Mammary epithelial cell (primary cell): ENCODE measurements around the gene EXOG.

Source experiments
- CTCF ChIP-seq, 2 donors: IDR thresholded peaks in 1 of 2; conservative IDR thresholded peaks in 1 of 2; 2 replicates each; pipeline ENCODE4 v1.5.1; 2011 to 2012; ENCODE audit warnings: inconsistent platforms in 2 of 2, low read length in 2 of 2, mild to moderate bottlenecking in 2 of 2, control low read depth in 1 of 2, low read depth in 1 of 2; ENCODE audit not compliant: insufficient read depth in 1 of 2; ENCODE audit errors: extremely low read depth in 1 of 2
- EZH2 ChIP-seq: IDR thresholded peaks from 2 replicates; pipeline ENCODE4 v1.6.1; 2012; ENCODE audit warnings: low read length, inconsistent platforms, borderline replicate concordance

- no peak for TF ChIP-seq CTCF (conservative IDR thresholded peaks at IDR 0.05 in 1 of 2, IDR thresholded peaks at IDR 0.05 in 1 of 2; ENCODE audit: extremely low read depth in 1 of 2, insufficient read depth in 1 of 2, low read depth in 1 of 2, low read length in 2 of 2)
- TF ChIP-seq EZH2: no peak
Observed at GRCh38 chr3:38549486-38549885, 53.3 kb downstream of the EXOG start.
